IPS-NIHi11 (cell line): Measurements from ENCODE around the gene GTF2H2C.
"Not testable (repeated sequence)": the region's sequence is repeated elsewhere in the genome, so short reads cannot be mapped to it uniquely, and the experiment has no call there.

Source experiments
- DNase-seq: peaks from one replicate; pipeline ENCODE4 v3.0.0; 2012; ENCODE audit warnings: mixed read lengths, low spot score

GTF2H2C gene

DNA sequence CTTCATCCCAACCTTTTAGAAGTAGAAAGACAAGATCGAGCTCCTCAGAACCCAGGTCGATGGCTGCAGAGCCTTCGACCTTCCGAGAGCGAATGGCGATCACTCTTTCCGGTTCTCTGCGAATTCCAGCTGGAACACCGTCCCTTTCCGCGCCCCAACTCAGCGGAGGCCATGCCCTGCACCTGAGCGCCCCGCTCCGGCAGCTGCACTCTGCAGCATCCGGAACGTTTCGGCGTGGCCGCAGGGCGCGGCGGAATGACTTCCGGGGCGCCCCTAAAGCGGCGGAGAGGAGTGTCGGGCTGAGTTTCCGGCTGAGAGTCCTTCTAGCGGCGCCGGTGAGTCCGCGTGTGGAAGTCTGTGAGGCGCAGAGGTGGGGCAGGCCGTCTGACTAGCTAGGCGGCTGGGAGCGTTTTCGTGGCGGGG lies at the start of gene GTF2H2C:
Gene GTF2H2C (plus strand): TSS at position 284 of the 423 bp plus-strand sequence. CDS start 4,942 bp downstream, outside the sequence.
- DNase-seq, result not testable (repeated sequence)

DNA sequence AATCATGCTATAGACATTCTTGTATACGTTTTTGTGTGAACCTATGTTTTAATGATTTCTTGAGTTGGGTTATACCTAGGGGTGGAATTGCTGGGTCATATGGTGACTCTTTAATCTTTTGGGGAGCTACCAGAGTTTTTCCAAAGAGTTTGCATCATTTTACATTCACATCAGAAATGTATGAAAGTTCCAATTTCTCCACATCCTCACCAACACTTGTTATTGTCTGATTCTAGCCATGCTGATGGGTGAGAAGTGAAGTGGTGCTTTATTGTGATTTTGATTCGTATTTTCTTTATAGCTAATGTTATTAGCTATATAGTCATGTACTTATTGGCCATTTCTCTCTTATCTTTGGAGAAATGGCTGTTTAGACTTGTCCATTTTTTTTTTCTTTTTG lies 49.3 kb upstream of the GTF2H2C start:
- DNase-seq, result no peak

DNA sequence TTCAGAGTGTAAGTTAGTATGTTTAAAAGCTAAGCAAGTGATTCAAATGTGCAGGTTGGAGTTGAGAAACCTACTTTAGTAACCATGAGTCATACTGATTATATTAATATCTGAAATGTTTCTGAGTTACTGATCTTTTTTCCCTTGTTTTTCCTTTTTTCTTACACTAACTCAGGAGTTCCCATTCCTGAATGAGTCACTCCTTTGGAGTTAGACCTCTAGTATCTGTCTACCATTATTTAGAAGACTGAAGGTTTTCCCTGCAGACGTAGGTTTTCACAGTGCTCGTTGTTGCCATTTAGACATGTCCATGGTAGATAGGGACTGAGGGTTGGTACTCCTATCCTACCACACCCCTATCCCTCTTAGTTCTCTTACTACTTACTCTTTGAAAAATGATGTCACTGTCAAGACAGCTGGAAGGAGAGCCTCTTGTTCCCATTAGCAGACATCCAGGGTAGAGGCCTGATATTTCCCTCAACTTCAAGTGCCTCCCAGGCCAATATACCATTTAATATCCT lies 47.2 kb upstream of the GTF2H2C start:
- no peak for DNase-seq

DNA sequence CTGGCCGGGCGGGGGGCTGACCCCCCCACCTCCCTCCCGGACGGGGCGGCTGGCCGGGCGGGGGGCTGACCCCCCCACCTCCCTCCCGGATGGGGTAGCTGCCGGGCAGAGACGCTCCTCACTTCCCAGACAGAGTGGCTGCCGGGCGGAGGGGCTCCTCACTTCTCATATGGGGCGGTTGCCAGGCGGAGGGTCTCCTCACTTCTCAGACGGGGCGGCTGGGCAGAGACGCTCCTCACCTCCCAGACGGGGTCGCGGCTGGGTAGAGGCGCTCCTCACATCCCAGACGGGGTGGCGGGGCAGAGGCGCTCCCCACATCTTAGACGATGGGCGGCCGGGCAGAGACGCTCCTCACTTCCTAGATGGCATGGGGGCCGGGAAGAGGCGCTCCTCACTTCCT lies 44.4 kb upstream of the GTF2H2C start:
- DNase-seq, result not testable (repeated sequence)

DNA sequence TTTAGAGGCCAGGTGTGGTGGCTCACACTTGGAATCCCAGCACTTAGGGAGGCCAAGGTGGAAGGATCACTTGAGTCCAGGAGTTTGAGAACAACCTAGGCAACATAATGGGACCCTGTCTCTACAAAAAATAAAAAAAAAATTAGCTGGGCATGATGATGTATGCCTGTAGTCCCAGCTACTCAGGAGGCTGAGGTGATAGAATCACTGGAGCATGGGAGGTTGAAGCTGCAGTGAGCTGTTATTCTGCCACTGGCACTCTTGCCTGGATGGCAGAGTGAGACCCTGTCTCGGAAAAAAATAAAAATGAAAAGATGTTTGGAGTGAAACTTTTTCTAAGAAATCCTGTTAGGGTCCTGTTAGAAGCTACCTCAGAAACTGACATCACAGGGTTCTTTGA lies 43.2 kb upstream of the GTF2H2C start:
- no peak for DNase-seq

DNA sequence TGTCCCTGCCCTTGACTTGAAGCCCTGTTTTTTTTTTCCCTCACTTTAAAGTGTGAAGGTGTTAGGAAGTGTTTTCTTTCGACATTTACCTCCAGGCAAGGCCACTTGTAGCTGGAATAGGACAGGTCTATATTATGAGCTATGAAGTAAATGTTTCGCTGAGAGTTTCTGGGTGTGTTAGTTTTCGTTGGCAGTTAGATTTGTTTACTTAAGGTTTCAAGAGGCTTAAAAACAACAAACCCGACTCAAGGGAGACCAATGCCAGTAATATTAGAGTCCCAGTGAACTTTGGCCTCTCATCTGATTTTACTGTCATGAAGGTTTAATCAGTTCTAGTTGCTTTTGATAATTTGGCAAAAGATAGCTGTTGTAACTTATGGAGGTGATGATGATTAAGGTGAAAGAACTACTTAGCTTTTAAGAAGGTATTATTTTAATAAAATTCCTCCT lies 42.2 kb upstream of the GTF2H2C start:
- no peak for DNase-seq

DNA sequence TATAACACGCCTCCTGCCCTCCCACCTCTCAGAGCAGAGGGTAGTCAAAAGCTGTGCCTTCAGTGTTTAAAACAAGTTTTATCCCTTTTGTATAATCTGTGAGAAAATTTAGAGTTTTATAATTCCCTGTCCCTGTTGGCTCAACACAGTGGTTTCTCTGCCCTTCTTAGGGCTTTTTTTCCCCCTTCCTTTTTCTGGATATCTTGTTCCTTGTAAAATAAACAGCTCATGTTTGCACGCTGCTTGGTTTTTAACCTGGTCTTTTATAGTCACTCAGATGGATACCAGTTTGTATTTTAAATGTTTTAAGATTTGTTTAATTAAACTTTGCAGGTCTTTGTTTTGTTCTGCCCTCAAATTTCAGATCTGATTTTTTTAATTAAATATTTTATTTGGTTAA lies 40.7 kb upstream of the GTF2H2C start:
- no peak for DNase-seq

DNA sequence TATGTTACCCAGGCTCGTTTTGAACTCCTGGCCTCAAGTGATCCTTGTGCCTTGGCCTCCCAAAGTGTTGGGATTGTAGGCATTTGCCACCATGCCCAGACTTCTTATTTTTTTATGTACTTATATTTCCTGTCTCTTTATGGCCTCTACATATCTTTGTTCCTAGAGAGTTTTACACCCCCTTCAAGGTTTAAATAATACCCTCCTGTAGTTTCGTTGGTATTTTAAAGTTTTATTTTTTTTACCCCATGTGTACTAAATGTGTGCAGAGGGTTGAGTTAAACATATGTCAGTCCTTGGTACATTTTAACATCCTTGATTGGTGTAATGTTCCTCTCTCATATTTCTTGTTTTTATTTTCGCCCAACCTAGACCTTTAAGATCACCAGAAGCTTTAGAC lies 38.0 kb upstream of the GTF2H2C start:
- no peak for DNase-seq

DNA sequence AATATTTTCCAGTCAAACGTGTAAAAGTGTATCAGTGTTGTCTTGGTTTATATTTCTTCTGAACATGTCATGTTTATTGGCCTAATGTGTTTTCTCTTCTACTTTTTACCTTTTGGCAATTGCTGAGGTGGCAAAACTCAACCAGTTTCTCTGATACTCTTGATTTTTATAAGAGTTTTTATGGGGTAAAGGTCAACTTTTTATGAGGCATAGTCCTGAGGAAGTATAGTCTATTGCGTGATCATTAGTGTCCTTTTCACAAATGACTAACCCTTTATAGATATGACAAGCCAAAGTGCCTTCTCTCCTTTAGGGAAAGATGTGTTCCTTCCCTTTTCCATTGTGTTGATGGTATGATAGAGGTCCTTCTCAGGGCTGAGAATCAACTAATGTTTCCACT lies 34.5 kb upstream of the GTF2H2C start:
- DNase-seq, result no peak

DNA sequence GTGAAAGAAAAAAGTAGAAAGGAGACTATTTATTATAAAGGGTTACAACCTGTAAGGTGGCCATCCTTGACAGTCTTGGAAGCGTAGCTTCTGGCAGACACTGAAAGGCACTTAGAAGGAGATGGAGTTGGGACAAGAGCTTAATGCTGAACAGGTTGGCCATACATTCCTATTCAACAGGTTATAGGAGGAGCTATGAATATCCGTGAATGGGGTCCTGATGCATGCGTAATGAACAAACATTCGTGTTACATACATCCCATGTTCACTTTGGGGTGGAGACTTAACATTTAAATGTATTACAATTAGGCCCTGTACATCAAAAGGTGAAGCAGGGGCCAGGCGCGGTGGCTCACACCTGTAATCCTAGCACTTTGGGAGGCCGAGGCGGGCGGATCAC lies 33.3 kb upstream of the GTF2H2C start:
- DNase-seq, result no peak

DNA sequence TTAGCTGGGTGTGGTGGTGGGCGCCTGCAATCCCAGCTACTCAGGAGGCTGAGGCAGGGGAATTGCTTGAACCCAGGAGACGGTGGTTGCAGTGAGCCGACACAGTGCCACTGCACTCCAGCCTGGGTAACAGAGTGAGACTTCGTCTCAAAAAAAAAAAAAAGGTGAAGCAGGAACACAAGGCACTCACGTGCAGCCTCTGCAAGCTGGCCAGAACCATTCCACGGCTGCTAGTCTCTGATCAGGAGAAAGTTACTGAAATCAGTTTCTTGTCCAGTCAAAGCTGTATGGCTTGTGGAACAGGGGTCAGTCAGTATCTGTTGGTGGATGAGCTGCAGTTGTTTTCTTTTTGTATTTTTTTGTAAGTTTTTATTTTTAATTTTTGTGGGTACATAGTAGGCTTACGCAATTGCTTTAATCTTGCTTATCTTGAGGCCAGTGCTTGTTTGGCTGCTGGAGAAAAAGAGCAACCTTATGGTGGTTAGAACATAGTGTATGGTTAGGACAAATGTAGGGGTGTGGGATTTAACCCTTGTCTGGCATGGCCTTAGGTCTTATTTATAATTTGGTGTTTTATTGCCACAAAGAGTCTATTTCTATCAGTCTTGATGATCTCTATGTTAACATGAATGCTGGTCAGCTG lies 32.7 kb upstream of the GTF2H2C start:
- no peak for DNase-seq

DNA sequence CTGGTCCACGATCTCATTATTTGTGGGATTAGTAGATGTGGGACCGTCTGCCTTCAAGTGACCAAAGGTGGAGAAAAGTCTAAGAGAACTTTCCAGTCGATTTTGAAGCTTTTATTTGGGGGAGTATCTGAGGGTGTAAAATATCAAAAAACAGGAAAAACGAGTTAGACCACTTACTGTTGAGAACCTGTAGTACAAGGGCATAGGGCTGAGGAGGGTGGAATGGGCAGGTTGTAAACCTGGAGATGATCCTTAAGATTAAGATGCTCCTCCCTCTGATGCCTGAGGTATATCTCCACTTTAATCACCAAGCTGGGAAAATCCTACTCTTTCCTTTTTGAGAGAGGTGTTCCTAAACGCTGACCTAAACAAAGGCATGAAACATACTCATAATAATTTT lies 32.0 kb upstream of the GTF2H2C start:
- peak; percentile 46 for DNase-seq

DNA sequence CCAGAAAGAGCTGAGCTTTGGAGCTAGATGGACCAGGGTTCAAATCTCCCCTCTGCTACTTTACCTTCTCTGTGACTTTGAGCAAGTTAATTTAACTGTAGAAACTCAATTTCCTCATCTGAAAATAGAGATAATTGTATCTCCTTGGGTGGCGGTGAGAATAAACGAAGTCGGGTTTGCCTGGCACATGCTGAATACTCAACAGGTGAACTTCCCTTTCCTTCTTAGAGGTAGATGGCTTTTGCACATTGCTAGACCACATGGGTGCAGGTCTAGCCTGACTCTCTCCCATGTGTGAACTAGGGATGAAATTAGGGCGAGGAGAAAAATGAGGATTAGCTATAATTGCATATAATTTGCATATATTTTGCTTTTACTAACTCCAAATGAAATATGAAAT lies 31.4 kb upstream of the GTF2H2C start:
- no peak for DNase-seq

DNA sequence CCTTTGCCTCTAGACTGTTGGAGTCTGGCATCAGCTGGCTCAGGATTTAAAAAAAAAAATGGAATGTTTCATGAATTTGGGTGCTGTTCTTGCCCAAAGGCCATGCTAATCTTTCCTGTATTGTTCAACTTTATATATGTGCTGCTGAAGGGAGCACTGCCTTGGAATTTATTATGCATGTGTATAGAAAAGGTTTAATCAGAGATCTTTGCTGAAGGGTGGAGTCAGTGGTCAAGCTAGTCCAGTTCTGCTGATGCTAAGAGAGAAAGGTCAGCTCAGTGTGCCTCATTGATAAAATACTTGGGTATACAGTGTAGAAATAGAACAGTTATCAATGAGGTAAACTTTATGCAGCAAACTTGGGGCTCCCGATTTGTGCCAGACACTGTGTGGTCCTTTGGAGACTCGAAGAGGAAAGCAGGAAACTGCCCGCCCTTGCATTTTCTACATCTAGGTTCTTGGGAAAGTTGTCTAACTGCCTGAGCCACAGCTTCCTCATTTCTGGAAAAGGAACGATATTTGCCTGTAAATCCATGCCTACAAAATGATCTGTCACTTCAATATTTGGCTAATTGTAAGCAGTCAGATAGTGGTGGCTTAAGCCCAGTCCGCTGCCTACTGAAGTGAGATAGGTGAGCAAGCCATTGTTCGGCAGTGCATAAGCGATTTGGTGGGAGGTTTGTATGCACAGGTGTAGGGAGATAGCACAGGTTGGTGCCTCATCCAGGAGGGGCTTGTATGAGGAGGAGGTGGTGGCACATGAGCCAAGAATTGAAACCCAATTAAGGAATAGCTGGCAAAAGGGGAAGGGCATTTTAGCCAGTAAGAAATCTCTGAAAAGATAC lies 29.2 kb upstream of the GTF2H2C start:
- no peak for DNase-seq

DNA sequence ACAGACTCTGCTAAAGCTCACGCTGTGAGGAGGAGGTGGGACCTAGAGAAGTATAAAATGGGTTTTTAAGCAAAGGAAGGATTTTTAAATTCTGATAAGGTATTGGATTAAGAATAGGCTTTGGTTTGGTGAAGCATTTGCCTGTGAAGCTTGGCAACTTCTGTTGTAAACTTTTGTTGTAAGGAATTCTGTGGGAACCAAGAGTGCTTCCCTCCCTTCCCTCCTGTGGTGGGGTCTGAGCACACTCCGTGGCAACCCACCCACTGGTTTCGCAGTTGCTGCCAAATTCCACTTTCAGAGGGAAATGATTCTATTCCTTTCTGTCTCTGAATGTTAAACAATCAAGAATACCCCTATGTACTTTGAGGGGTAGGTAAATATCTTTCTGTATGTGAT lies 28.6 kb upstream of the GTF2H2C start:
- DNase-seq, result no peak

DNA sequence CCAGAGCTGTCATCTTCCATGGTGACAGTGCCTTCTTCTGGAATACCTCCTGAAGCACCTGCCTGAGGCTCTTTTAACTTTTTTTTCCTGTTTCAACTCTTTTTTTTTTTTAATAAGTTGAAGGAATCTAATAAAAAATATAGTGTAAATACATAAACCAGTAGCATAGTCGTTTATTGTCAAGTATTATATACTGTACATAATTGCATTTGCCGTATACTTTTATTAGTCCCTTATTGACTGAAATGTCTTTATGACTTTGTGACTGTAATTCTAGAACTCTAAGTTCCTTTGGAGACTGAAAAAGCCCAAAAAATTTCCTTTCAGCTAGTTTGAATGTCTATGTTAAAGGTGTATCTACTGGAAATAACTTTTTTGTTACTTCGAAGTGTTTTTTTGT lies 22.1 kb upstream of the GTF2H2C start:
- not testable (repeated sequence) for DNase-seq

DNA sequence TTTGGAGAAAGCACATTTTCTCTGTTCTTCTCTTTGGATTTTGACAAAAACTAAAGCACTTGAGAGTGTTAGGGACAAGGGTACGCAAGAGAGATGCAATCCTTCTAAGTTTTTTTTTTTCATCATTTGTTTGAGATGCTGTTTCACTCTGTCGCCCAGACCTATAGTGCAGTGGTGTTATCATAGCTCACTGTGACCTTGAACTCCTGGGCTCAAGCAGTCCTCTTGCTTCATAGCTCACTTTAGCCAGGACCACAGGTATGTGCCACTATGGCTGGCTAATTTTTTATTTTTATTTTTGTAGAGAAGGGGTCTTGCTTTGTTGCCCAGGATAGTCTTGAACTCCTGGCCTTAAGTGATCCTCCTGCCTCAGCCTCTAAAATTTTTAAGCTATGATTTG lies 21.3 kb upstream of the GTF2H2C start:
- not testable (repeated sequence) for DNase-seq

DNA sequence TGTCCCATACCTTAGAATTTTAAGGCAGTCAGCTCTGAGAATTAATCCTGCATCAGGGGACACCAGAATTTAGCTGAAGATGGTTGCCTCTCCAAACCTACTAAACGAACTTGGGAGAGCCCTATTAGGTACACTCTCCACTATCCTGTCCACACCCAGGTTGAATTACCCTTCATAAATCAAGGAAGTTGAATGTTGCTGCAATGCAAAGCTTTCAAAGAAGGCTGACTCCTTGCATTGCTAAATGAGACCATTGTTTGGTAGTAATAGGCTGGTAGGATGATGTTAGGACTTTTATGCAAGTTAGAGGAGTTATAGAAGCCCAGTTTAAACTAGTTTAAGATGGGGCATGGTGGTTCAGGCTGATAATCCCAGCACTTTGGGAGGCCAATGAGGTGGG lies 18.6 kb upstream of the GTF2H2C start:
- DNase-seq, result not testable (repeated sequence)

DNA sequence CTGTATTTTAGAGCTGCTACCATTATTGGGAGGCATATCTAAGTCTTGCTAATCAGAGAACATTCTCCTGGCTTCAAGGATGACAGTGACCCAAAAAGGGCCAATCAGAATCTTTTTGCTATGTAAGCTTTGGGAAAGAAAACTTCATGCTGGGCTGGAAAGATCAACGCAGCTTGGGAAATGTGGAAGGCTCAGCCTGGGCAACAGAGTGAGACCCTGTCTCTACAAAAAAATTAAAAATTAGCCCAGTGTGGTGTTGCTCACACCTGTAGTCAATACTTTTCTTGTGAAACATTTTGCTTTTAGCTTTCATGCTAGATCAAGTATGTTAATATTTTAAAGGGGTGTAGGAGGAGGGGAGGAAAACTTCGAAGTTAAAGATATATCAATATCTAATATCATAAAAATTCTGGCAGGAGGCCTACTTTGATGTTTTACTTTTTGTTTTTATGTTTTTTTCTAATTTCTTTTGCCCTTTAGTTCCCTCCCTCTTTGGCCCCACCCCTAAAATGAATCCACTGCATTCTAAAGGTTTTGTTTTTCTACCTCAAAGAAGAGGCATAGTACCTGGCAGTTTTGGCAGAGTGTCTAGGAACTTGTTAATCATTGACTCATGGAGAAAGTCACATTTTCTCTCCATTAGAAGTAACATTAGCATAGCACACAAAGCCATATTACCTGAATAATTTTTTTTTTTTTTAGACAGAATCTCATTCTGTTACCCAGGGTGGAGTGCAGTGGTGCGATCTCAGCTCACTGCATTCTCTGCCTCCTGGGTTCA lies 17.0 kb upstream of the GTF2H2C start:
- not testable (repeated sequence) for DNase-seq

DNA sequence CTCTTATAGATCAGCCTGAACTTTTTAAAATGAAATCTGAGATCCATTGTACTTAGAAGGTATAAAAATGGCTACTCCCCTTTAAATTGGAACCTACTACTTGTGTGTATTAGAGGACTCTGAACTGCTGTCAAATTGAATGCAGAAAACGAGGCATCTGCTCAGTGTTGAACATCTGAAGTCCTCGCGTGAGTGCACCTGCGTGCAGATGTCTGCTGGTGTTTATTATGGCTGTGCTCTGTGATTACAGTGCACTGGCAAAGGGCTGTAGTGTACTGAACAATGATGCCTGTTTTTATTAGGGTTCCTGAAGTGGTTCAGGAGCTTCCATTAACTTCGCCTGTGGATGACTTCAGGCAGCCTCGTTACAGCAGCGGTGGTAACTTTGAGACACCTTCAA lies 15.4 kb upstream of the GTF2H2C start:
- DNase-seq, result not testable (repeated sequence)

DNA sequence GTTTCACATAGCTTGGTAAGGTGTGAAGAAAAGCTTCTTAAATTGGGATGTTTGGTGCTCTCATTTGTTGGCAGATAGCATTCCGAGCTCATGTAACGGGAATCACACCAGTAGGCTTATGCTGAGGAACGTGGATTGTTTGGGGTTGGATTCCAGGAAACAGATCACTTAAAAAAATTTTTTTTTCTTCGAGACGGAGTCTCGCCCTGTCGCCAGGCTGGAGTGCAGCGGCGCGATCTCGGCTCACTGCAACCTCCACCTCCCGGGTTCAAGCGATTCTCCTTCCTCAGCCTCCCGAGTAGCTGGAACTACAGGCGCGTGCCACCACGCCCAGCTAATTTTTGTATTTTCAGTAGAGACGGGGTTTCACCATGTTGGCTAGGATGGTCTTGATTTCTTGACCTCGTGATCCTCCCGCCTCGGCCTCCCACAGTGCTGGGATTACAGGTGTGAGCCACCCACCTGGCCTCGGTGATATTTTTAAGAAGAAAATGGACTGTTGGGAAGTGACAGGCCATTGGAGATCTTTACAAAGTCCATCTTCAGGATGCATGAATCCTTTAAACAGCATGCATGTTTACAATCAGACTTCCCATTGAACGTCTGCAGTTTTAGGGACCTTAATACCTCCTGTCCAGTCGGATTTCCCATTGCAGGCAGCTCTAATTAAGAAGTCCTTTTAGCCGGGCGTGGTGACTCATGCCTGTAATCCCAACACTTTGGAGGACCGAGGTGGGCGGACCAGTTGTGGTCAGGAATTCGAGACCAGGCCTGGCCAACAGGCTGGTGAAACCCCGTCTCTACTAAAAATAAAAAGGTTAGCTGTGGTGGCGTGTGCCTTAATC lies 818 bp downstream of the GTF2H2C start:
- DNase-seq, result not testable (repeated sequence)
